Neural crest cell (in vitro differentiated cells): Measurements from ENCODE around the gene NT5DC1. TPM values are rescaled to one million over a fixed set of nuclear protein-coding genes. Genes with fewer than 3 reads are reported as not detected.

Experiments
- DNase-seq: peaks from one replicate; pipeline ENCODE4 v3.0.0; 2021; ENCODE audit warnings: low read depth, mixed read lengths, low spot score
- H3K27ac Mint-ChIP-seq: one replicate; pipeline ENCODE4 v1.8.0; 2021; ENCODE audit warnings: mild to moderate bottlenecking, mixed read lengths; ENCODE audit not compliant: unreplicated experiment
- H3K27me3 Mint-ChIP-seq: 2 replicates; pipeline ENCODE4 v1.8.0; 2021; ENCODE audit warnings: low read depth, mild to moderate bottlenecking, mixed read lengths
- H3K36me3 Mint-ChIP-seq: 2 replicates; pipeline ENCODE4 v1.8.0; 2021; ENCODE audit warnings: low read depth, mild to moderate bottlenecking, mixed read lengths
- H3K4me1 Mint-ChIP-seq: 2 replicates; pipeline ENCODE4 v1.8.0; 2021; ENCODE audit warnings: mixed read lengths
- H3K4me3 Mint-ChIP-seq: one replicate; pipeline ENCODE4 v1.8.0; 2021; ENCODE audit warnings: mild to moderate bottlenecking, mixed read lengths
- H3K9me3 Mint-ChIP-seq: 2 replicates; pipeline ENCODE4 v1.8.0; 2021; ENCODE audit warnings: mixed read lengths
- CTCF ChIP-seq: fragments of 200-600 bp; sonication (generic); conservative IDR thresholded peaks from 2 replicates; pipeline ENCODE4 v1.5.0; 2021; ENCODE audit warnings: antibody characterized with exemption, mild to moderate bottlenecking
- total RNA-seq: library from RNA; stranded (reverse); gene quantifications from 2 replicates; pipeline ENCODE4 v1.2.1, GENCODE V29; 2021

Gene NT5DC1
- total RNA-seq, 1 donor from 2014 or later, result 33.2 TPM

DNA sequence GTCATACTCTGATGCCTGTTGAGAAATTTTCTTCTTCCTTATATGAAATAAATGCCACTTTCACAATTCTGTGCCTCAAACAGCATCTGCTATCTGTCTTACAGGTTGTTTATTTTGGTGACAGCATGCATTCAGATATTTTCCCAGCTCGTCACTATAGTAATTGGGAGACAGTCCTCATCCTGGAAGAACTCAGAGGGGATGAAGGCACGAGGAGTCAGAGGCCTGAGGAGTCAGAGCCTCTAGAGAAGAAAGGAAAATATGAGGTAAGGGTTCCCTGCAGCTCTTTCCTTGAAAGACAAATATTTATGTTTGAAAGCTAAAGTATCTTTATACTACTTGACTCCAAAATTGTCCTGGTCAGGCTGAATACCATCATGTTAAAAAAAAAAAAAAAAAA is 137.4 kb downstream of the NT5DC1 start:
- no peak for DNase-seq
- Mint-ChIP-seq H3K36me3 (peaks cover 2% of the 10 kb centered on the region), H3K9me3 (no peaks in the 10 kb centered on the region), H3K27me3 (no peaks in the 10 kb centered on the region), H3K4me1 (no peaks in the 10 kb centered on the region), H3K27ac (no peak overlapping the region), H3K4me3 (no peak overlapping the region)
- TF ChIP-seq CTCF, result no peak

- no peaks in the 10 kb centered on the region for H3K9me3 Mint-ChIP-seq
- DNase-seq, result no peak
- H3K4me1 Mint-ChIP-seq, result no peaks in the 10 kb centered on the region
- H3K27ac Mint-ChIP-seq, result no peak overlapping the region
- TF ChIP-seq CTCF, result no peak
- peaks cover 2% of the 10 kb centered on the region for H3K36me3 Mint-ChIP-seq
- H3K27me3 Mint-ChIP-seq, result no peaks in the 10 kb centered on the region
- no peak overlapping the region for H3K4me3 Mint-ChIP-seq
Measured at GRCh38 chr6:116239256-116239655, 138.6 kb downstream of the NT5DC1 start.

GRCh38 chr6:116239856-116240255 is 139.2 kb downstream of the NT5DC1 start:
- H3K4me1 Mint-ChIP-seq, result no peaks in the 10 kb centered on the region
- no peak for DNase-seq
- no peaks in the 10 kb centered on the region for H3K9me3 Mint-ChIP-seq
- peaks cover 2% of the 10 kb centered on the region for H3K36me3 Mint-ChIP-seq
- no peaks in the 10 kb centered on the region for H3K27me3 Mint-ChIP-seq
- H3K27ac Mint-ChIP-seq, result no peak overlapping the region
- no peak overlapping the region for H3K4me3 Mint-ChIP-seq
- TF ChIP-seq CTCF, result no peak

- H3K4me1 Mint-ChIP-seq, result peaks cover 11% of the 10 kb centered on the region
- no peaks in the 10 kb centered on the region for H3K27me3 Mint-ChIP-seq
- no peak for DNase-seq
- H3K9me3 Mint-ChIP-seq, result no peaks in the 10 kb centered on the region
- no peak for TF ChIP-seq CTCF
- H3K27ac Mint-ChIP-seq, result no peak overlapping the region
- no peak overlapping the region for H3K4me3 Mint-ChIP-seq
- H3K36me3 Mint-ChIP-seq, result peaks cover 2% of the 10 kb centered on the region
Measured at GRCh38 chr6:116244284-116244683, 143.6 kb downstream of the NT5DC1 start.

DNA sequence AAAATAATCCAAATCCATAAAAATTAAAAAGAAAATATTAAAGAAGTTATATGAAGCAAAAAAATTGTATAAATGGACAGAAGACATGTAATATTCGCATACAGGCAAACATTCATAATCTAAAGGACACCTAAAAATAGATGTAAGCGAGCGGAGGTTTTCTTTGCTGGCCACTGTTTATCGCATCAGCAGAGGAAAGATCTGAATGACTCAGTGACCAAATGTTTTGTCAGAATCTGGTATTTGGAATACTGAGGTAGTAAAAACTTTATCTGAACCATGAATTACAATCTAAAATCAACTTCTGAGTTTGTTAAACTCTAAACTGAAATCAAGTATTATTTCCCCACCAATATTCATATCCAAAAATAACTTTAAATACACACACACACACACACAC is 145.4 kb downstream of the NT5DC1 start:
- Mint-ChIP-seq H3K4me1 (peaks cover 25% of the 10 kb centered on the region), H3K4me3 (no peak overlapping the region), H3K27ac (no peak overlapping the region), H3K9me3 (no peaks in the 10 kb centered on the region), H3K27me3 (no peaks in the 10 kb centered on the region), H3K36me3 (peaks cover 2% of the 10 kb centered on the region)
- DNase-seq, result no peak
- no peak for TF ChIP-seq CTCF

GRCh38 chr6:116247285-116247684 is 146.6 kb downstream of the NT5DC1 start:
- Mint-ChIP-seq H3K9me3 (no peaks in the 10 kb centered on the region), H3K36me3 (peaks cover 7% of the 10 kb centered on the region), H3K27ac (no peak overlapping the region), H3K4me1 (peaks cover 36% of the 10 kb centered on the region), H3K4me3 (no peak overlapping the region), H3K27me3 (no peaks in the 10 kb centered on the region)
- TF ChIP-seq CTCF, result no peak
- DNase-seq, result no peak
